H1 (cell line): ENCODE results near the gene COL19A1. TPM values are rescaled to one million over a fixed set of nuclear protein-coding genes. Genes with fewer than 3 reads are reported as not detected.

Experiments
- CTCF ChIA-PET: fragments of 300-600 bp; sonication (Branson Sonifier 250); formaldehyde crosslinking; loops from one replicate; lab custom pipeline; 2021; ENCODE audit not compliant: partially characterized antibody; lab: Charles Lee
- POLR2A ChIA-PET: fragments of 300-600 bp; sonication (Branson Sonifier 250); formaldehyde crosslinking; loops from one replicate; lab custom pipeline; 2021; ENCODE audit warnings: inconsistent platforms; ENCODE audit not compliant: partially characterized antibody; lab: Charles Lee
- DNase-seq, 2 experiments: peaks; one replicate each; pipeline versions ENCODE4 v3.0.0 to v3.0.0-alpha.2; 2010 to 2022; ENCODE audit warnings: low spot score in 2 of 2, low read depth in 1 of 2, mixed read lengths in 1 of 2
- FAIRE-seq: peaks from 2 replicates; lab custom pipeline; 2011; peaks lifted over from hg19 to GRCh38; lab: Jason Lieb, UNC
- H2AFZ ChIP-seq: 2 replicates; pipeline ENCODE4 v1.8.1; 2012; ENCODE audit warnings: low read length, inconsistent platforms
- H2AK5ac ChIP-seq: 2 replicates; pipeline ENCODE4 v1.6.1; 2013; ENCODE audit warnings: low read depth, low read length
- H2BK120ac ChIP-seq: replicated peaks from 2 replicates; pipeline ENCODE3; 2013; ENCODE audit warnings: low read depth, low read length, inconsistent platforms
- H2BK12ac ChIP-seq: 2 replicates; pipeline ENCODE4 v1.6.1; 2013; ENCODE audit warnings: low read depth, low read length
- H2BK15ac ChIP-seq: 2 replicates; pipeline ENCODE4 v1.6.1; 2013; ENCODE audit warnings: low read length
- H2BK20ac ChIP-seq: 2 replicates; pipeline ENCODE4 v1.6.1; 2013; ENCODE audit warnings: low read length
- H2BK5ac ChIP-seq: 2 replicates; pipeline ENCODE4 v1.6.1; 2013; ENCODE audit warnings: low read depth, low read length
- H3K14ac ChIP-seq: 2 replicates; pipeline ENCODE4 v1.6.1; 2013; ENCODE audit warnings: inconsistent platforms; ENCODE audit not compliant: insufficient read length
- H3K18ac ChIP-seq: 2 replicates; pipeline ENCODE4 v1.6.1; 2013; ENCODE audit warnings: low read length; ENCODE audit errors: extremely low read depth
- H3K23ac ChIP-seq: 2 replicates; pipeline ENCODE4 v1.6.1; 2013; ENCODE audit warnings: inconsistent platforms; ENCODE audit not compliant: insufficient read length
- H3K23me2 ChIP-seq: 2 replicates; pipeline ENCODE4 v1.6.1; 2013; ENCODE audit warnings: low read depth, low read length
- H3K27ac ChIP-seq: 2 replicates; pipeline ENCODE4 v1.6.1; 2011; ENCODE audit warnings: low read depth, low read length, inconsistent platforms
- H3K27me3 ChIP-seq, 4 experiments: replicated peaks in 1 of 4; 1 replicate in 1 of 4; 2 replicates in 3 of 4; pipeline versions ENCODE4 v1.6.1 to v1.8.1; 2011 to 2013; ENCODE audit warnings: low read length in 3 of 4, mild to moderate bottlenecking in 3 of 4, inconsistent platforms in 2 of 4, mixed read lengths in 2 of 4, moderate library complexity in 1 of 4; ENCODE audit not compliant: control insufficient read depth in 3 of 4, insufficient read depth in 3 of 4; ENCODE audit errors: extremely low read depth in 1 of 4
- H3K36me3 ChIP-seq, 4 experiments: 2 replicates each; pipeline versions ENCODE4 v1.6.1 to v1.8.1; 2011 to 2013; ENCODE audit warnings: mild to moderate bottlenecking in 4 of 4, low read length in 3 of 4, moderate library complexity in 2 of 4, control low read depth in 1 of 4, inconsistent platforms in 1 of 4; ENCODE audit not compliant: insufficient read depth in 4 of 4, control insufficient read depth in 2 of 4
- H3K4ac ChIP-seq: replicated peaks from 2 replicates; pipeline ENCODE3; 2013; ENCODE audit warnings: low read length, low read depth, mixed read lengths, inconsistent platforms; ENCODE audit not compliant: insufficient read length
- H3K4me1 ChIP-seq, 4 experiments: replicated peaks in 1 of 4; 1 replicate in 1 of 4; 2 replicates in 3 of 4; pipeline versions ENCODE4 v1.6.1 to v1.8.1; 2011 to 2013; ENCODE audit warnings: low read length in 3 of 4, inconsistent platforms in 2 of 4, mixed read lengths in 1 of 4; ENCODE audit not compliant: insufficient read depth in 4 of 4, control insufficient read depth in 3 of 4
- H3K4me2 ChIP-seq, 2 experiments: 2 replicates each; pipeline versions ENCODE4 v1.6.1 to v1.8.1; 2011 to 2013; ENCODE audit warnings: low read depth in 2 of 2, low read length in 2 of 2, control low read depth in 1 of 2, inconsistent platforms in 1 of 2, mild to moderate bottlenecking in 1 of 2; ENCODE audit not compliant: insufficient read depth in 1 of 2
- H3K4me3 ChIP-seq, 4 experiments: fragments of 200-600, 300-600 bp in 1 of 4; sonication (generic), shearing (Covaris generic), sonication (Bioruptor Twin) in 1 of 4; 2 replicates each; pipeline versions ENCODE4 v1.5.1 to v1.8.1; 2011 to 2016; ENCODE audit warnings: low read length in 4 of 4, low read depth in 3 of 4, control low read depth in 2 of 4, inconsistent platforms in 2 of 4, mild to moderate bottlenecking in 2 of 4, mixed read lengths in 1 of 4, moderate library complexity in 1 of 4; ENCODE audit not compliant: insufficient read depth in 2 of 4; ENCODE audit errors: extremely low read depth in 1 of 4
- H3K56ac ChIP-seq: replicated peaks from 2 replicates; pipeline ENCODE3; 2013; ENCODE audit warnings: low read depth, mild to moderate bottlenecking, mixed read lengths, low read length, inconsistent platforms; ENCODE audit not compliant: insufficient read length
- H3K79me1 ChIP-seq: 2 replicates; pipeline ENCODE4 v1.6.1; 2013; ENCODE audit warnings: low read depth, low read length, control low read depth
- H3K79me2 ChIP-seq, 2 experiments: 2 replicates each; pipeline versions ENCODE4 v1.6.1 to v1.8.1; 2012 to 2013; ENCODE audit warnings: low read length in 2 of 2, mild to moderate bottlenecking in 2 of 2, inconsistent platforms in 1 of 2; ENCODE audit not compliant: insufficient read depth in 2 of 2, control insufficient read depth in 1 of 2
- H3K9ac ChIP-seq, 4 experiments: replicated peaks in 1 of 4; 1 replicate in 1 of 4; 2 replicates in 3 of 4; pipeline versions ENCODE4 v1.6.1 to v1.8.1; 2011 to 2013; ENCODE audit warnings: low read depth in 3 of 4, low read length in 3 of 4, control low read depth in 2 of 4, mild to moderate bottlenecking in 2 of 4, moderate library complexity in 2 of 4, inconsistent platforms in 1 of 4; ENCODE audit errors: extremely low read depth in 1 of 4
- H3K9me3 ChIP-seq, 2 experiments: 2 replicates each; pipeline versions ENCODE4 v1.6.1 to v1.8.1; 2012 to 2013; ENCODE audit warnings: mild to moderate bottlenecking in 2 of 2, moderate library complexity in 2 of 2, control low read depth in 1 of 2, inconsistent platforms in 1 of 2, low read depth in 1 of 2, low read length in 1 of 2, mixed read lengths in 1 of 2; ENCODE audit not compliant: insufficient read depth in 2 of 2
- H4K20me1 ChIP-seq, 2 experiments: replicated peaks in 1 of 2; 2 replicates each; pipeline versions ENCODE3 to v1.8.1; 2011 to 2013; ENCODE audit warnings: inconsistent platforms in 2 of 2, low read length in 2 of 2, mild to moderate bottlenecking in 1 of 2; ENCODE audit not compliant: insufficient read depth in 2 of 2, control insufficient read depth in 1 of 2
- H4K5ac ChIP-seq: 2 replicates; pipeline ENCODE4 v1.6.1; 2013; ENCODE audit warnings: low read length, low read depth, mixed read lengths, inconsistent platforms; ENCODE audit not compliant: insufficient read length
- H4K8ac ChIP-seq: 2 replicates; pipeline ENCODE4 v1.8.0; 2013; ENCODE audit warnings: mild to moderate bottlenecking, moderate library complexity, low read length, inconsistent platforms; ENCODE audit not compliant: insufficient read depth; ENCODE audit errors: extremely low read depth
- H4K91ac ChIP-seq: replicated peaks from 2 replicates; pipeline ENCODE3; 2013; ENCODE audit warnings: low read length, mixed read lengths, inconsistent platforms; ENCODE audit not compliant: insufficient read length
- CHD2 ChIP-seq: IDR thresholded peaks from 2 replicates; pipeline ENCODE4 v1.6.1; 2012; ENCODE audit warnings: low read length, improper control_type of control experiment
- CREB1 ChIP-seq: IDR thresholded peaks from 2 replicates; pipeline ENCODE4 v1.6.1; 2012; ENCODE audit warnings: inconsistent platforms
- HDAC6 ChIP-seq: IDR thresholded peaks from one replicate; pipeline ENCODE4 v1.7.1; 2012; ENCODE audit warnings: low read depth, mild to moderate bottlenecking, inconsistent platforms, low read length, moderate library complexity
- NRF1 ChIP-seq: IDR thresholded peaks from 2 replicates; pipeline ENCODE4 v1.6.1; 2011; ENCODE audit warnings: mild to moderate bottlenecking, low read depth, low read length, improper control_type of control experiment
- POLR2AphosphoS5 ChIP-seq: IDR thresholded peaks from 2 replicates; pipeline ENCODE4 v1.6.1; 2011; ENCODE audit warnings: low read depth, low read length
- RAD21 ChIP-seq, 2 experiments: IDR thresholded peaks in 1 of 2; conservative IDR thresholded peaks in 1 of 2; 2 replicates each; pipeline ENCODE4 v1.6.1; 2011; ENCODE audit warnings: low read depth in 2 of 2, low read length in 2 of 2, improper control_type of control experiment in 1 of 2, inconsistent platforms in 1 of 2, mild to moderate bottlenecking in 1 of 2, moderate library complexity in 1 of 2
- RBBP5 ChIP-seq: IDR thresholded peaks from 2 replicates; pipeline ENCODE4 v1.7.1; 2012; ENCODE audit warnings: low read depth, mild to moderate bottlenecking, inconsistent platforms, low read length, moderate library complexity, borderline replicate concordance
- RNF2 ChIP-seq: fragments of 200-900, 300-1000 bp; sonication (generic); IDR thresholded peaks from 2 replicates; pipeline ENCODE4 v1.7.1; 2016; ENCODE audit warnings: borderline replicate concordance, low read depth, mild to moderate bottlenecking, antibody characterized with exemption, low read length; ENCODE audit not compliant: poor library complexity, severe bottlenecking; ENCODE audit errors: missing control alignments
- SAP30 ChIP-seq: fragments of 300-600 bp; sonication (generic); IDR thresholded peaks from 2 replicates; pipeline ENCODE4 v1.7.1; 2012; ENCODE audit warnings: low read length, moderate library complexity, mild to moderate bottlenecking, inconsistent platforms; ENCODE audit not compliant: insufficient read depth, insufficient replicate concordance
- SP1 ChIP-seq: IDR thresholded peaks from 2 replicates; pipeline ENCODE4 v1.6.1; 2011; ENCODE audit warnings: low read depth, low read length
- SP2 ChIP-seq: IDR thresholded peaks from 2 replicates; pipeline ENCODE4 v1.6.1; 2012; ENCODE audit warnings: mild to moderate bottlenecking, low read length, inconsistent platforms
- TCF12 ChIP-seq: IDR thresholded peaks from 2 replicates; pipeline ENCODE4 v1.6.1; 2011; ENCODE audit warnings: low read depth, mild to moderate bottlenecking, low read length
- WGBS, 2 experiments: shearing (Covaris generic) in 1 of 2; methylation state at CpG; one replicate each; pipeline versions ENCODE4 v1.1.6 to v1.1.7; 2013 to 2015; ENCODE audit warnings: low lambda C conversion rate in 2 of 2, mixed read lengths in 2 of 2, inconsistent platforms in 1 of 2, low coverage in 1 of 2, missing lambda C conversion rate in 1 of 2; ENCODE audit not compliant: insufficient replicate concordance in 2 of 2, insufficient coverage in 1 of 2, insufficient read length in 1 of 2; ENCODE audit errors: extremely low coverage in 1 of 2, missing lambda C conversion rate in 1 of 2; 5-methylcytosine and 5-hydroxymethylcytosine counted together
- polyA plus RNA-seq, 7 experiments: library from polyadenylated mRNA; depleted of rRNA in 3 of 7; stranded (reverse) in 5 of 7; unstranded in 2 of 7; fragments of >200 nt in 5 of 7; fragments of 200-250 nt in 2 of 7; gene quantifications; 1 replicate in 5 of 7; 2 replicates in 1 of 7; 4 replicates in 1 of 7; pipeline versions ENCODE4 v1.2.1 to v1.2.3, GENCODE V29; 2011 to 2013; ENCODE audit warnings: missing spikeins in 2 of 7, mixed read lengths in 2 of 7
- total RNA-seq: library from RNA; stranded (reverse); fragmentation: NEBNext Ultra II Directional; extraction: Animal tissue kit (Norgen Biotek cat#: 25700); gene quantifications from 2 replicates; pipeline ENCODE4 v1.2.1, GENCODE V29; 2021

Gene COL19A1
- total and polyA plus RNA-seq, 2 of the 8 experiments (the other 6 are each of a cell fraction or from before 2014, with no cell fraction given) = not detected

DNA sequence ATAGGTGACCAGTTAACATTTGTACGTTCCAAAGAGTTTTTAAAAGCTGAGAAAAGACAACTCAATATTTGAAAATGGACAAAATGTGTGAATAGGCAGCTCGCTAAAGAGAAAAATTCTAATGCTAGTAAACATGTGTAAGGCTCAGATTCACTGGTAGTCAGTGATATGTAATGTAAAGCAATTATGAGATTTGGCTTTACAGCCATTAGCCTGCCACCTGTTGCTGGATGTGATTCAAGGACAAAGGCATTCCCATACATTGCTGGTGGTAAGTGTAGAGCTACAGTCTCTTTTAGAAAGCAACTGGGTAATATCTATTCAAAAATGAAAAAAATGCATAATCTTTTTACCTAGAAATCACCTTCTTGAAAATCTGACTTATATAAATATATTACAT is 114.3 kb downstream of the COL19A1 start:
- whole genome bisulfite sequencing, 2 experiments = 87% methylated on average over 2 of the region's 2 CpGs; no CpG with 5 or more reads in 1 of the 2 experiments
- no peaks in the 10 kb centered on the region for H3K23me2 ChIP-seq
- H3K4me3 ChIP-seq = no peak overlapping the region
- CTCF ChIA-PET = no interaction called here
- no peak overlapping the region for H2BK12ac ChIP-seq
- no peak overlapping the region for H3K4ac ChIP-seq
- no peaks in the 10 kb centered on the region for H3K79me1 ChIP-seq
- no peak for TF ChIP-seq SAP30
- TF ChIP-seq SP1 = no peak
- no peak for TF ChIP-seq CHD2
- TF ChIP-seq NRF1 = no peak
- no peak for TF ChIP-seq TCF12
- no peak for TF ChIP-seq RAD21 (IDR thresholded peaks at IDR 0.05 in 1 of 2, conservative IDR thresholded peaks at IDR 0.05 in 1 of 2; ENCODE audit: low read depth in 2 of 2, low read length in 2 of 2)
- no peak for TF ChIP-seq POLR2AphosphoS5
- no peak for TF ChIP-seq CREB1
- TF ChIP-seq RBBP5 = no peak
- TF ChIP-seq RNF2 = no peak
- TF ChIP-seq SP2 = no peak
- TF ChIP-seq HDAC6 = no peak
- H3K9ac ChIP-seq = no peak overlapping the region
- H2BK5ac ChIP-seq = no peak overlapping the region
- no peak overlapping the region for H2BK120ac ChIP-seq
- H3K27ac ChIP-seq = no peak overlapping the region
- no peak overlapping the region for H2AK5ac ChIP-seq
- no peak overlapping the region for H2BK20ac ChIP-seq
- FAIRE-seq = no peak
- H2BK15ac ChIP-seq = no peak overlapping the region
- no peak overlapping the region for H4K91ac ChIP-seq
- H3K14ac ChIP-seq = no peak overlapping the region
- no peaks in the 10 kb centered on the region for H3K79me2 ChIP-seq
- H2AFZ ChIP-seq = no peak overlapping the region
- H4K8ac ChIP-seq = no peak overlapping the region
- H3K18ac ChIP-seq = no peak overlapping the region
- no peaks in the 10 kb centered on the region for H4K20me1 ChIP-seq
- H3K56ac ChIP-seq = no peak overlapping the region
- no peaks in the 10 kb centered on the region for H3K4me1 ChIP-seq
- H3K27me3 ChIP-seq = no peaks in the 10 kb centered on the region
- H3K36me3 ChIP-seq = no peaks in the 10 kb centered on the region
- H3K4me2 ChIP-seq = no peak overlapping the region
- POLR2A ChIA-PET = no interaction called here
- H4K5ac ChIP-seq = no peak overlapping the region
- H3K9me3 ChIP-seq = no peaks in the 10 kb centered on the region
- DNase-seq = no peak
- H3K23ac ChIP-seq = no peak overlapping the region
